Ishikawa (cell line): ENCODE data around the gene MAD1L1.

Experiments used
- EP300 ChIP-seq: IDR thresholded peaks from 2 replicates; pipeline ENCODE4 v1.6.1; 2012; ENCODE audit warnings: borderline replicate concordance
- RAD21 ChIP-seq: IDR thresholded peaks from 2 replicates; pipeline ENCODE4 v1.6.1; 2012; ENCODE audit warnings: low read depth
- TAF1 ChIP-seq: IDR thresholded peaks from 2 replicates; pipeline ENCODE4 v1.6.1; 2012; ENCODE audit warnings: low read depth, mild to moderate bottlenecking
- YY1 ChIP-seq: IDR thresholded peaks from 2 replicates; pipeline ENCODE4 v1.6.1; 2012; ENCODE audit warnings: low read depth
- ZBTB7A ChIP-seq: IDR thresholded peaks from 2 replicates; pipeline ENCODE4 v1.6.1; 2012; ENCODE audit warnings: low read depth
- TF ChIP-seq, protein P1 (sequence below): IDR thresholded peaks from 2 replicates; pipeline ENCODE4 v1.6.1; 2012; ENCODE audit warnings: low read depth, mild to moderate bottlenecking
- TF ChIP-seq, protein P2 (sequence below): IDR thresholded peaks from 2 replicates; pipeline ENCODE4 v1.6.1; 2012
- TF ChIP-seq, protein P3 (sequence below): IDR thresholded peaks from 2 replicates; pipeline ENCODE4 v1.6.1; 2012

DNA sequence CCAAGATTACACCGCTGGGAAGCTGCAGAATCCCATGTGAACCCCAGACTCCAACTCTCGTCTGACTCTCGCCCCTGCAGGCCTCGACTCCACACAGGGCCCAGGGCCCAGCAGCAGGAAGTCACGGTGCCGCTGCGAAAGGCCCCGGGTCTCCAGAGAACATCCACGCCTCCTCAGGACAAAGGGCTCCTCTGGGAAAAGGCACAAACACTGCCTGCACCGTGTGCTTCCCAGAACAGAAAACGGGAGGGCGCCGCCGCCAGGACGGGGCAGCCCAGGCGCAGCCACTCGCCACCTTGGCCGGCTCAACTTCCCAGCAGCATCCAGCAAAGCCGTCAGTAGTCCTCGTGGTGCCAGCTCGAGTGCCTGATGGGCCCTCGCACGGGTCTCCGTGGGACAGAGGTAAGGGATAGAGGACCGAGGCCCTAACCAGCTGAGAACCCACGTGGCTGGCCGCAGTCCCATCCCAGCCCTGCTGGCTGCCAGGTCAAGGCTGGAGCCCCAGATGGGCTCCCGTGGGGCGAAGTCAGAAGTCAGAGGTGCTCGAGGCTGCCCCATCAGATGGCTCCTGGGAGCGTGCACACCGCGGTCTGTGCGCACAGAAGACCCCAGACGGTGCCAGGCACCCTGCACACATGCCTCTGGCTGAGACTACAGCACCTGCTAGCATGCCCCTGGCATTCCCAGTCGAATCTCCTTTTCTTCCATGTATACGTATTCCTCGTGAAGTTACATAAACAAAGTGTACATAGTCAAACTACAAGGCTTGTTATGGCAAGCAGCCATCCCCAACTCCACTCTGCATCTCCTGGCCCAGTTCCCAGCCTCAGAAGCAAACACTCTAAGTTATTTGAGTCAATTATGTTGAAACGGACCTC, 60.2 kb downstream of the MAD1L1 start:
- TF ChIP-seq, protein P1, sequence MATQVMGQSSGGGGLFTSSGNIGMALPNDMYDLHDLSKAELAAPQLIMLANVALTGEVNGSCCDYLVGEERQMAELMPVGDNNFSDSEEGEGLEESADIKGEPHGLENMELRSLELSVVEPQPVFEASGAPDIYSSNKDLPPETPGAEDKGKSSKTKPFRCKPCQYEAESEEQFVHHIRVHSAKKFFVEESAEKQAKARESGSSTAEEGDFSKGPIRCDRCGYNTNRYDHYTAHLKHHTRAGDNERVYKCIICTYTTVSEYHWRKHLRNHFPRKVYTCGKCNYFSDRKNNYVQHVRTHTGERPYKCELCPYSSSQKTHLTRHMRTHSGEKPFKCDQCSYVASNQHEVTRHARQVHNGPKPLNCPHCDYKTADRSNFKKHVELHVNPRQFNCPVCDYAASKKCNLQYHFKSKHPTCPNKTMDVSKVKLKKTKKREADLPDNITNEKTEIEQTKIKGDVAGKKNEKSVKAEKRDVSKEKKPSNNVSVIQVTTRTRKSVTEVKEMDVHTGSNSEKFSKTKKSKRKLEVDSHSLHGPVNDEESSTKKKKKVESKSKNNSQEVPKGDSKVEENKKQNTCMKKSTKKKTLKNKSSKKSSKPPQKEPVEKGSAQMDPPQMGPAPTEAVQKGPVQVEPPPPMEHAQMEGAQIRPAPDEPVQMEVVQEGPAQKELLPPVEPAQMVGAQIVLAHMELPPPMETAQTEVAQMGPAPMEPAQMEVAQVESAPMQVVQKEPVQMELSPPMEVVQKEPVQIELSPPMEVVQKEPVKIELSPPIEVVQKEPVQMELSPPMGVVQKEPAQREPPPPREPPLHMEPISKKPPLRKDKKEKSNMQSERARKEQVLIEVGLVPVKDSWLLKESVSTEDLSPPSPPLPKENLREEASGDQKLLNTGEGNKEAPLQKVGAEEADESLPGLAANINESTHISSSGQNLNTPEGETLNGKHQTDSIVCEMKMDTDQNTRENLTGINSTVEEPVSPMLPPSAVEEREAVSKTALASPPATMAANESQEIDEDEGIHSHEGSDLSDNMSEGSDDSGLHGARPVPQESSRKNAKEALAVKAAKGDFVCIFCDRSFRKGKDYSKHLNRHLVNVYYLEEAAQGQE = no peak
- no peak for TF ChIP-seq RAD21
- no peak for TF ChIP-seq EP300
- TF ChIP-seq ZBTB7A = no peak
- TF ChIP-seq, protein P2, sequence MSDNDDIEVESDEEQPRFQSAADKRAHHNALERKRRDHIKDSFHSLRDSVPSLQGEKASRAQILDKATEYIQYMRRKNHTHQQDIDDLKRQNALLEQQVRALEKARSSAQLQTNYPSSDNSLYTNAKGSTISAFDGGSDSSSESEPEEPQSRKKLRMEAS = no peak
- TF ChIP-seq TAF1 = no peak
- no peak for TF ChIP-seq YY1
- TF ChIP-seq, protein P3, sequence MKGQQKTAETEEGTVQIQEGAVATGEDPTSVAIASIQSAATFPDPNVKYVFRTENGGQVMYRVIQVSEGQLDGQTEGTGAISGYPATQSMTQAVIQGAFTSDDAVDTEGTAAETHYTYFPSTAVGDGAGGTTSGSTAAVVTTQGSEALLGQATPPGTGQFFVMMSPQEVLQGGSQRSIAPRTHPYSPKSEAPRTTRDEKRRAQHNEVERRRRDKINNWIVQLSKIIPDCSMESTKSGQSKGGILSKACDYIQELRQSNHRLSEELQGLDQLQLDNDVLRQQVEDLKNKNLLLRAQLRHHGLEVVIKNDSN = no peak
